Measurements from ENCODE around the gene NFIX. TPM values are rescaled to one million over a fixed set of nuclear protein-coding genes. Genes with fewer than 3 reads are reported as not detected.

NFIX gene
- total and polyA plus RNA-seq, 7 donors: 22.2 to 347 (median 220) TPM

GRCh38 chr19:13120031-13120430 lies 124.8 kb downstream of the NFIX start:
- H3K27ac ChIP-seq: no peak overlapping the region

GRCh38 chr19:13120817-13121216 lies 125.5 kb downstream of the NFIX start:
- Histone ChIP-seq H3K9me3 (no peaks in the 10 kb centered on the region), H3K4me3 (no peak overlapping the region), H3K27ac (no peak overlapping the region), H3K4me1 (peaks cover 23% of the 10 kb centered on the region), H3K27me3 (ENCODE audit: insufficient read depth in 3 of 3, low read length in 2 of 3) (no peaks in the 10 kb centered on the region), H3K36me3 (ENCODE audit: insufficient read depth in 1 of 2, low read depth in 1 of 2) (peaks cover 0 to 4% of the 10 kb centered on the region in 2 donors)
- 69 to 78% (median 77%) methylated on average over 10 of the region's 10 CpGs for WGBS, 3 donors
- no peak for DNase-seq
- ATAC-seq: no peak
- no peak for TF ChIP-seq CTCF (IDR thresholded peaks at IDR 0.05)
- intact Hi-C loops (cut with DNase I): no loop called here

More at GRCh38 chr19:13120031-13120430, 124.8 kb downstream of the NFIX start:
- no peak for DNase-seq
- peak overlapping the region; percentile 92 for H3K4me3 ChIP-seq
- no peaks in the 10 kb centered on the region for H3K27me3 ChIP-seq (ENCODE audit: insufficient read depth in 3 of 3, low read length in 2 of 3)
- H3K9me3 ChIP-seq: no peaks in the 10 kb centered on the region
- no peak for ATAC-seq
- 71 to 84% (median 78%) methylated on average over 9 of the region's 9 CpGs for WGBS, 3 donors
- H3K36me3 ChIP-seq (ENCODE audit: insufficient read depth in 1 of 2, low read depth in 1 of 2): peaks cover 0 to 8% of the 10 kb centered on the region in 2 donors
- no peak for TF ChIP-seq CTCF (IDR thresholded peaks at IDR 0.05)
- intact Hi-C loops (cut with DNase I): no loop called here
- peaks cover 31% of the 10 kb centered on the region for H3K4me1 ChIP-seq

- TF ChIP-seq CTCF (IDR thresholded peaks at IDR 0.05): no peak
These were observed 126.4 kb downstream of the NFIX start for GRCh38 chr19:13121551-13122274.

GRCh38 chr19:13122275-13122878 lies 127.1 kb downstream of the NFIX start:
- Histone ChIP-seq H3K9me3 (no peaks in the 10 kb centered on the region), H3K27me3 (ENCODE audit: insufficient read depth in 3 of 3, low read length in 2 of 3) (no peaks in the 10 kb centered on the region), H3K4me3 (no peak overlapping the region), H3K36me3 (ENCODE audit: insufficient read depth in 1 of 2, low read depth in 1 of 2) (peaks cover 0 to 7% of the 10 kb centered on the region in 2 donors), H3K27ac (no peak overlapping the region), H3K4me1 (peaks cover 15% of the 10 kb centered on the region)
- WGBS, 3 donors: 69 to 89% (median 74%) methylated on average over 12 to 13 of the region's 13 CpGs
- TF ChIP-seq CTCF (IDR thresholded peaks at IDR 0.05): no peak
- no peak for ATAC-seq
- intact Hi-C loops (cut with DNase I): no loop called here
- DNase-seq: no peak

More at GRCh38 chr19:13121551-13122274, 126.4 kb downstream of the NFIX start:
- DNase-seq: no peak
- Histone ChIP-seq H3K27ac (no peak overlapping the region), H3K4me3 (no peak overlapping the region), H3K4me1 (peaks cover 22% of the 10 kb centered on the region), H3K9me3 (no peaks in the 10 kb centered on the region), H3K36me3 (ENCODE audit: insufficient read depth in 1 of 2, low read depth in 1 of 2) (peaks cover 0 to 7% of the 10 kb centered on the region in 2 donors), H3K27me3 (ENCODE audit: insufficient read depth in 3 of 3, low read length in 2 of 3) (no peaks in the 10 kb centered on the region)
- intact Hi-C loops (cut with DNase I): no loop called here
- WGBS, 3 donors: 69 to 83% (median 71%) methylated on average over 18 of the region's 18 CpGs
- ATAC-seq: no peak

All from psoas muscle (tissue), 8 donors.